Stomach (tissue), 4 donors: Measurements from ENCODE around the gene SULF2.

Experiments used
- POLR2A ChIP-seq, 4 donors: fragments of 450-650 bp; IDR thresholded peaks; one replicate each; pipeline ENCODE4 v1.6.1; 2016; ENCODE audit warnings: antibody characterized with exemption in 4 of 4, control low read depth in 2 of 4, mild to moderate bottlenecking in 1 of 4, moderate library complexity in 1 of 4
- TF ChIP-seq, protein P1 (sequence below), 7 experiments: fragments of 450-650 bp in 4 of 7; fragments of 200-600 bp in 3 of 7; sonication (generic) in 3 of 7; IDR thresholded peaks; one replicate each; pipeline ENCODE4 v1.5.1; 2016 to 2019; ENCODE audit warnings: antibody characterized with exemption in 7 of 7, control low read depth in 2 of 7, mild to moderate bottlenecking in 1 of 7

DNA sequence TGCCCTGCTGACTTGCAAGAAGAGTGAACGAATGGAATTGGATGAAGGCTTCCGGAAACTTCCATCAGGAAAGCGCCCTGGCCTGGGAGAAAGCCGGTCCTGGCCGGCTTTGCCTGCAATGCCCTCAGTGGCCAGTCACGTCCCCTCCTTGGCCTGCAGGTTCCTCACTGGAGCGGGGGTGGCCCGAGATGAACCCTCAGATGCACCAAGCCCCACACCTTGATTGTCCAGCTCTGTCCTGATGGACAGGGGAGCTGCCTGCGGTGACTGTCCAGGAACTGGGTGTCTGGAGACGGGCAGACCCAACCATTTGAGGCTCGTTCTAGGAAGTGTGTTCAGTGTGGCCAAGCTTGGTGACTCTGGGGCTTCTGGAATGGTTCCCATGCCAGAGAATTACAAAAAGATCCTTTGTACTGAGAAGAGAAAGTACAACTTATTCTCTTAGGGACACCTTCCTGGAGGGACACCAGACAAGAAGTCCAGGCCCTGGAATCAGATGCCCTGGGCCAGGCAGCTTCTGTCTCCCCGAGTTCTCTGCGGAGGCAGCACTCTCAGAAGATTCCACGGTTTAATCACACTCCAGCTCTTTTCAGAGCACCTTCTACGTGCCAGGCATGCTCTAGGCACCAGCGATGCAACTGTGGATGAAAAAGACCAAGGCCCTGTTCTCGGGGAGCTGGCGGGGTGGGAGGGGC, 17.1 kb upstream of the SULF2 start:
- TF ChIP-seq, protein P1, sequence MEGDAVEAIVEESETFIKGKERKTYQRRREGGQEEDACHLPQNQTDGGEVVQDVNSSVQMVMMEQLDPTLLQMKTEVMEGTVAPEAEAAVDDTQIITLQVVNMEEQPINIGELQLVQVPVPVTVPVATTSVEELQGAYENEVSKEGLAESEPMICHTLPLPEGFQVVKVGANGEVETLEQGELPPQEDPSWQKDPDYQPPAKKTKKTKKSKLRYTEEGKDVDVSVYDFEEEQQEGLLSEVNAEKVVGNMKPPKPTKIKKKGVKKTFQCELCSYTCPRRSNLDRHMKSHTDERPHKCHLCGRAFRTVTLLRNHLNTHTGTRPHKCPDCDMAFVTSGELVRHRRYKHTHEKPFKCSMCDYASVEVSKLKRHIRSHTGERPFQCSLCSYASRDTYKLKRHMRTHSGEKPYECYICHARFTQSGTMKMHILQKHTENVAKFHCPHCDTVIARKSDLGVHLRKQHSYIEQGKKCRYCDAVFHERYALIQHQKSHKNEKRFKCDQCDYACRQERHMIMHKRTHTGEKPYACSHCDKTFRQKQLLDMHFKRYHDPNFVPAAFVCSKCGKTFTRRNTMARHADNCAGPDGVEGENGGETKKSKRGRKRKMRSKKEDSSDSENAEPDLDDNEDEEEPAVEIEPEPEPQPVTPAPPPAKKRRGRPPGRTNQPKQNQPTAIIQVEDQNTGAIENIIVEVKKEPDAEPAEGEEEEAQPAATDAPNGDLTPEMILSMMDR (IDR thresholded peaks at IDR 0.05) = no peak
- TF ChIP-seq POLR2A (IDR thresholded peaks at IDR 0.05) = no peak
